GF-D8 (cell line): ENCODE results near the gene GNE.
"Not testable (repeated sequence)": the region's sequence is repeated elsewhere in the genome, so short reads cannot be mapped to it uniquely, and the experiment has no call there.

Experiments used
- DNase-seq: peaks from one replicate; lab custom pipeline; 2025; lab: John Stamatoyannopoulos, UW

GNE gene

DNA sequence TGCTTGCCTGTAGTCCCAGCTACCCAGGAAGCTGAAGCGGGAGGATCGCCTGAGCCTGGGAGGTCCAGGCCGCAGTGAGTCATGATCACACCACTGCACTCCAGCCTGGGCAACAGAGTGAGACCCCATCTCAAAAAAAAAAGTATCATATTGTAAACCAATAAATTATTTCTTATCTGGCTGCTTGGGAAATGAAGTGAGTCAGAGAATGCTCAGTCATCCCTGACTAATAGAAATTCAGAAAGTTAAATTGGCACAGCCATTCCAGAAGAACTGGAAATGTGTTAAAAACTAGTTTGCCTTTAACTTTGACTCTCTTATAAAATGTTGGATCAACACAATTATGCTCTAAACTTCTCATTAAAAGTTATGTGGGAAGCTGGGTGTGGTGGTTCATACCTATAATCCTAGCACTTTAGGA lies 9.8 kb upstream of the GNE start:
- DNase-seq, result no peak

DNA sequence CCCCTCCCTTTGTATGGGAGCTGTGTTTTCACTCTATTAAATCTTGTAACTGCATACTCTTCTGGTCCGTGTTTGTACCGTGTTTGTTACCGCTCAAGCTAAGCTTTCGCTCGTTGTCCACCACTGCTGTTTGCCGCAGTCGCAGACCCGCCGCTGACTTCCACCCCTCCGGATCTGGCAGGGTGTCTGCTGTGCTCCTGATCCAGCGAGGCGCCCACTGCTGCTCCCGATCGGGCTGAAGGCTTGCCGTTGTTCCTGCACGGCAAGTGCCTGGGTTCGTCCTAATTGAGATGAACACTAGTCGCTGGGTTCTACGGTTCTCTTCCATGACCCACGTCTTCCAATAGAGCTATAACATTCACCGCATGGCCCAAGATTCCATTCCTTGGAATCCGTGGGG lies 6.6 kb upstream of the GNE start:
- no peak for DNase-seq

DNA sequence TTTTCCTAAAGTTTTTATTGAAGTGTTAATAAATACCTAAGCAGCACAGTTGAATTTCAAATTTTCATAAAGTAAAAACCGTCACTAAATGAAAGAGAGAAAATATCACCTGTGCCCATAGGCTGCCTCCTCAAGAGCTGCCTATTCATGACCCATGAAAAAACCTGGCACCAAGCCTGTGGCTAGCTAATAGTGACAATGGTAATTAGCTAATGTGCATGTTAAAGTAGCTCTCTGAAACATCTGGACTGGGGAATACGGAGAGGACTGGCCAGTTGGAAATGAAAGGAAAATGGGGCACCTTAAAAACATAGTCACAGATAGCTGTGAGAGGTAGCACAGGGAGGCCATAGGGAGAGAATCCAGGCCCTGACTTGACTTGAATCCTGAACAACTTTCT lies 5.4 kb upstream of the GNE start:
- DNase-seq, result no peak

DNA sequence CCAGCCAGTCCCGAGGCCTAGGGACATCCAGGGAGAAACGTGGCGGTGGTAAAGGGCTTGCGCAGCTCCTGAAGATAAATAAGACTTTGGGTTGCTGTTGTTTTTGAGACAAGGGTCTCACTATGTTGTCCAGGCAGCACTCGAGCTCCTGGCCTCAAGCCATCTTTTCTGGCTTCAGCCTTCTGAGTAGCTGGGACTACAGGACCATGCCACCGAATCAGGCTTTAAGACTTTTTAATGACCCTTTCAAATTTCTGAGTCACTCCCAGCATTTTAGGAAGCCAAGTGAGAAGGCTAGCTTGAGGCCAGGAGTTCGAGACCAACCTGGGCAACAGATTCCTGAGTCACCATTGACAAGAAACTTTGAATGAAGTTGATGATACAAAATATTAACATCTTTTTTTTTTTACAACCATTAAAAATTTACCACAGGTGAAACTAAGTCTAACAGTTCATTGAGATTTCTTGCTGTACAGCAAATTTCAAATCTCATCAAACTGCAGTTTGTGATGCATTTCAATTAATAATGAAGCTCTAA lies 817 bp upstream of the GNE start:
- no peak for DNase-seq

DNA sequence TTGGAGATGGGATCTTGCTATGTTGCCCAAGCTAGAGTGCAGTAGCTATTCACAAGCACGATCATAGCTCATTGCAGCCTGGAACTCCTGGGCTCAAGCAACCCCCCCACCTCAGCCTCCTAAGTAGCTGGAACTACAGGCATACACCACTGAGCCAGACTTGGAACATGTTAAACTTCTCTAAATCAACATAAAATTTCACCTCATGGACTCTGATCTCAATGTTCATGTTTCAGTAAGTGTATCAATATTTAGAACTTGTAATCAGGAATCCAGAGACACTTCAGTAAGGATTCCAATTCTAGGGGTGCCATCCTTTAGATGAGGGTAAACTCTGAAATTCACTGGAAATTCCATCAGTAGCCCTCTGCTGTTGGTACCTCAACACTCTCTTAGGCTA lies 6.8 kb downstream of the GNE start:
- DNase-seq, result no peak

GRCh38 chr9:36250079-36250478 lies 8.2 kb downstream of the GNE start:
- no peak for DNase-seq

GRCh38 chr9:36249189-36249588 lies 9.1 kb downstream of the GNE start:
- no peak for DNase-seq

GRCh38 chr9:36248061-36248460 lies 10.2 kb downstream of the GNE start:
- peak; percentile 32 for DNase-seq

- no peak for DNase-seq
Measured at GRCh38 chr9:36247356-36247755, 10.9 kb downstream of the GNE start.

DNA sequence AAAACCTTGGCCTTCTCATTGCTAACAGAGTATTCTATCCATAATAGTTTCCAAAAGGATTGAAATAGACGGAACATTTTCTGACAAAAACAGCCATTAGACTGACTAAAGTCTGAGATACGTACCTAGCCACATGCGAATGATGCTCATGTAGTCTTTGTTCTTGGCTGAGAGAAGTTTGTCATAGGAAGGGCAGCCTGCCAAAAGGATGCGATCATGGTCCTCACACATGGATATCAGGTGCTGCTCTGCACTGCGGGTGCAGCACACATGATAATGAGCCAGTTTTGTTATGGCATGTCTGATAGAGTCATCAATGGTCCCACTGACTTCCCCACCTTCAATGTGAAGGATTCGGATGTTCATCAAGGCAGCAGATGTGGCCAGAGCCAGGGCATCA lies 12.3 kb downstream of the GNE start:
- DNase-seq, result no peak

- DNase-seq, result not testable (repeated sequence)
Measured at GRCh38 chr9:36239675-36240074, 18.6 kb downstream of the GNE start.

DNA sequence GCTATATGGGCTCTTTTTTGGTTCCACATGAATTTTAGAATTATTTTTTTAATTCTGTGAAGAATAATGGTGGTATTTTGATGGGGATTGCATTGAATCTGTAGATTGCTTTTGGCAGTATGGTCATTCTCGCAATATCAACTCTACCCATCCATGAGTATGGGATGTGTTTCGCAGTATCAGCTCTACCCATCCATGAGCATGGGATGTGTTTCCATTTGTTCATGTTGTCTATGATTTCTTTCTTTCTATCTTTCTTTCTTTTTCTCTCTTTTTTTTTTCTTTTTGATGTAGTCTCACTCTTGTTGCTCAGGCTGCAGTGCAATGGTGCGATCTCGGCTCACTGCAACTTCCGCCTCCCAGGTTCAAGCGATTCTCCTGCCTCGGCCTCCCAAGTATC lies 19.0 kb downstream of the GNE start:
- not testable (repeated sequence) for DNase-seq

DNA sequence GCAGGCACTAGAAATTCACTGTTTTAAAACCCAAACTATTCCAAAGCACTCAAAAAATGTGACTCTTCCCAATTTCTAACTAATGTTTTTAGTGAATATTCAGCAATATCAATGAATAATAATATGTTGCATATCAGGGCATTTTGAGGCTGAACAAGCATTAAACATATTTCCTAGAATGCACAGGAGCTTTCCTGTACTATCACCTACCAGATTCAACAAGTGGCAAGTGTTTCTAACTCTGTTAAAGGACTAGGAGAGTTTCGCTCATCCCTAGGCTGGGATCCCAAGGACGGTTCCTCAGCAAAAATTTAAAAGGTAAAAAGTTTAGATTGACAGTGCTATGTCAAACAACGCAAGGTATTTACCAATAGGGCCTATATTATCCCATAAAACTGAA lies 21.0 kb downstream of the GNE start:
- no peak for DNase-seq

- DNase-seq, result no peak
Measured at GRCh38 chr9:36222449-36222848, 35.8 kb downstream of the GNE start.

- no peak for DNase-seq
Measured at GRCh38 chr9:36221667-36222066, 36.6 kb downstream of the GNE start.

DNA sequence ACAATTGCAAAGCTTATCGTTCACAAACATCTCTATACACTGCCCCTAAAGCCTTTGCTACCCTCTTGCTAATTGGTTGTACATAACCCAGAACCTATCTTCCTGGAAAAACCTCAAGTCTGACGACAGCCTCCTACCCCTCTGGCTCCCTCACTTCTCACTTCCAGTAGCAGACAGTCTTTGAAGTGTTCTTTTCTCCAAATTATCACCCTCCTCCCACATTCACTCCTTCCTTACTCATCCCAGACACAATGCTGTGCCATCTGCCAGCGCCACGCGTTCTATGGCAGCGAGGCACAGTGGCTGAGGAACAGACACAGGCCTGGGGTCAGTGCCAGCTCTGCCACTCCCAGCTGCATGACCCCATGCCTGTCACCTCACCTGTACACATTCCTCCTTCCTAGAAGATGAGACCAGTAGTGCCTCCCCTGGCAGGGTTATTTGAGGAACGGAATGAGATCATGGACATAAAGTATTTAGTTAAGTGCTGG lies 39.8 kb downstream of the GNE start:
- peak; percentile 93 for DNase-seq

- DNase-seq, result no peak
Measured at GRCh38 chr9:36218011-36218410, 40.2 kb downstream of the GNE start.

DNA sequence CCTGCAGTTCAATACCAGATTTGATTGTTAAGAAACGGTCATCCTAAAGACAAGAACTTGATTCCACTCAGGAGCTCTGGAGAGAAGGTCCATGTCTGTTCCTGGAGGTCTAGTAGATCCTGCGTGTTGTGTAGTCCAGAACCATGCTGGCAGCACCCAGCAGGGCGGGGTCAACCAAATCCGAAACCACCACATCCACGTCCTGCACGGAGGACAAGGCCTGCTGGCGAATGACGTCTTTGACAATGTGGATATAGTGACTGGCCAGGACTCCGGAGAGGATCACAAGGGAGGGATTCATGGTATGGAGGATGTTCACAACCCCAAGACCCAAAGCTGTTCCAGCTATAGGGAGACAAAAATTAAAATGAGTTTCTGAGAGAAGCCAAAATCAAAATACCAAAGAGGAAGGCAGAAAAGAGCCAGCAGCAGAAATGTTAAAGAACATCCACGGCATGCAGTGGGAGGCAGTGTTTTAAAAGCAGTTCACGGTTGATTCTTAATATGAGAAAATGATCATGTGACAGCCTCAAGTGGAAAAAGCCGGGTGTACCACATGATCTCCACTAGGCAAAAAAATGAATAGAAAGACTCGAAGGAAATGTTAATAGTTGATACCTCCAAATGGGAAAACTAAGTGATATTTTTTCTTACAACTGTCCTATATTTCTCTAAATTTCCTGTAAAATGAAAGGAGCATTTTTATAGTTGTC lies 40.8 kb downstream of the GNE start:
- DNase-seq, result no peak

GRCh38 chr9:36214571-36214970 lies 43.7 kb downstream of the GNE start:
- DNase-seq, result no peak

DNA sequence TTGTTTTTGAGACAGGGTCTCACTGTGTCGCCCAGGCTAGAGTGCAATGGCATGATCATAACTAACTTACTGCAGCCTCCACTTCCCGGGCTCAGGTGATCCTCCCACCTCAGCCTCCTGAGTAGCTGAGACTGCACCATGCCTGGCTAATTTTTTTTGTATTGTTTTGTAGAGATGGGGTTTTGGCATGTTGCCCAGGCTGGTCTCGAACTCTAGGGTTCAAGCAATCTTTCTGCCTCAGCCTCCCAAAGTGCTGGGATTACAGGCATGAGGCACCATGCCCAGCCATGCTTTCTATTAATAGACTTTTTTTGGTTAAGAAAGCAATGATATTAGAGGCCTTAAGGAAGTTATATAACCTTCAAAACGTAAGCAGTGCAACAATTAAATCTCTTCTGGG lies 44.3 kb downstream of the GNE start:
- DNase-seq, result no peak

GRCh38 chr9:36213387-36213786 lies 44.9 kb downstream of the GNE start:
- DNase-seq, result no peak

DNA sequence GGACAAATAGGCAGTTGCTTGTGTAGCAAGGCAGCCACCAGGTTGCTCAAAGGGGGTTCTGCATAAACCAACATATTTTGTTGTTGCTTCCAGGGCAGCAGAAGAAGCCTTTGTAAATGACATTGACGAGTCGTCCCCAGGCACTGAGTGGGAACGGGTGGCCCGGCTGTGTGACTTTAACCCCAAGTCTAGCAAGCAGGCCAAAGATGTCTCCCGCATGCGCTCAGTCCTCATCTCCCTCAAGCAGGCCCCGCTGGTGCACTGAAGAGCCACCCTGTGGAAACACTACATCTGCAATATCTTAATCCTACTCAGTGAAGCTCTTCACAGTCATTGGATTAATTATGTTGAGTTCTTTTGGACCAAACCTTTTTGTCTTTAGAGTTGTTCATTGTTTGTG lies 46.7 kb downstream of the GNE start:
- no peak for DNase-seq

DNA sequence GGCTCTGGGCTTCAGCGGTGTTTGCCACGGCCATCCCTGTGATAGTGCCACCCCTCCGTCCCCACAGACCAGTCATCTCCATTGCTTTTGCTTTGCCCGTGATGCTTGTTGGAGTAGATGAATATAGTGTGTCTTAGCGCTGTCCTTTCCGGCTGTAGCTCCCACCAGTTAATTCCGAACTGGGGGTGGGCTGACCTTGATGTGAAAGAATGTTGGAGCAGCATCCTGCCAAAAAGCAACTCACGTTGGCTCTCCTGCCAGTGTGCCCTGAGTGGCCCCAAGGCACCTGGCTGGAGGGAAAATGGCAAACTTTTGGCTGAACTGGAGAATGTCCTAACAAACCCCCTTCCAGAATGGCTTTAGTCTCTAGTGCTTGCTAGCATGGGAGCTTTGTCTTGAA lies 47.5 kb downstream of the GNE start:
- no peak for DNase-seq
